Erythroblast (primary cell): ENCODE results near the gene ADCY1.

Source experiments
- GATA1 ChIP-seq: IDR thresholded peaks from 2 replicates; pipeline ENCODE4 v1.6.1; 2011; ENCODE audit warnings: low read depth, mild to moderate bottlenecking, control low read depth, low read length, moderate library complexity
- POLR2A ChIP-seq: IDR thresholded peaks from 2 replicates; pipeline ENCODE4 v1.6.1; 2011; ENCODE audit warnings: mild to moderate bottlenecking, low read length

DNA sequence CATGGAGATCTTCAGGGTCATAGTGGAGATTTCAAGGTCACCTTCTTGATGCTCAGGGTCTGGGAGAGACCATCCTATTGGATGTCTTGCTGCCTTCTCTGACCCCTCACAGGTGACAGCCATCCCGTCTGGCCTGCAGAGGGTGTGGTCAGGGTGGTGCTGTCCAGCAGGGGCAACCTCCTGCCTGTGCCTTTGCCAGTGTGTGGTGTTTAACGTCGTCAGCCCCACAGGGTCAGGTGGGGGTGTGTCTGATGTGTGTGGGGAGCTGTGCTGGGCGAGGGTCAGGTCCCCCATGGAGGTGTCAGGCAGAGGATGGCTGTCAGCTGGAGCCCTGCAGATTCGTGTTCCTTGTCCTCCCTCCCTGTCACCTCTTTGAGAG is 16.5 kb downstream of the ADCY1 start:
- TF ChIP-seq POLR2A = no peak
- TF ChIP-seq GATA1 = no peak
